ENCODE data around the gene MAP3K7CL. TPM values are rescaled to one million over a fixed set of nuclear protein-coding genes. Genes with fewer than 3 reads are reported as not detected.
A peak's percentile ranks its signal among the peaks of the same experiment; 100 is the strongest.

MAP3K7CL gene
- total RNA-seq = 1 to 10 TPM; 2.0 to 3.5 (median 2.8) TPM
- long read RNA-seq, partial matches to known transcripts = 0 of 1 reads
- long read RNA-seq, other reads (novel, unspliced or antisense) = 0 of 1 reads

GRCh38 chr21:29130270-29130969 is at the start of gene MAP3K7CL:
TSS of gene MAP3K7CL (plus strand) at chr21:29130644. CDS start at chr21:29133345, 2,701 bp downstream.
- DNase-seq = no peak
- TF ChIP-seq POLR2A (IDR thresholded peaks at IDR 0.05) (no peak), CTCF (IDR thresholded peaks at IDR 0.05) (no peak)
- H3K27me3 ChIP-seq = no peaks in the 10 kb centered on the region
- H3K36me3 ChIP-seq = no peaks in the 10 kb centered on the region
- intact Hi-C loops (cut with DNase I) = no loop called here
- H3K9me3 ChIP-seq = no peaks in the 10 kb centered on the region
- 66% methylated on average over 9 of the region's 12 CpGs for WGBS (ENCODE audit: insufficient coverage, low coverage, low lambda C conversion rate, missing lambda C conversion rate)
- H3K27ac ChIP-seq = no peak within 1 kb of the TSS
- peak in 2 of 4 donors; percentile 17 to 34 for ATAC-seq
- no peak within 1 kb of the TSS for H3K4me3 ChIP-seq
- H3K4me1 ChIP-seq = no peaks in the 10 kb centered on the region

GRCh38 chr21:29082046-29082815 is 48.2 kb upstream of the MAP3K7CL start:
- no peak for TF ChIP-seq POLR2A (IDR thresholded peaks at IDR 0.05)
- TF ChIP-seq CTCF (IDR thresholded peaks at IDR 0.05) = no peak
- intact Hi-C loops (cut with DNase I) = no loop called here
- WGBS (ENCODE audit: insufficient coverage, low coverage, low lambda C conversion rate, missing lambda C conversion rate) = 74% methylated on average over 2 of the region's 3 CpGs

GRCh38 chr21:29083306-29083705 is 47.1 kb upstream of the MAP3K7CL start:
- 90% methylated on average over 3 of the region's 3 CpGs for WGBS (ENCODE audit: insufficient coverage, low coverage, low lambda C conversion rate, missing lambda C conversion rate)
- no peak for TF ChIP-seq CTCF (IDR thresholded peaks at IDR 0.05)
- no peak for TF ChIP-seq POLR2A (IDR thresholded peaks at IDR 0.05)
- no peak overlapping the region for H3K27ac ChIP-seq
- H3K36me3 ChIP-seq = no peaks in the 10 kb centered on the region
- no peak for ATAC-seq
- H3K4me1 ChIP-seq = peaks cover 0 to 7% (median 0%) of the 10 kb centered on the region in 4 donors
- intact Hi-C loops (cut with DNase I) = no loop called here
- DNase-seq = no peak
- H3K9me3 ChIP-seq = no peaks in the 10 kb centered on the region
- H3K4me3 ChIP-seq = no peak overlapping the region
- H3K27me3 ChIP-seq = no peaks in the 10 kb centered on the region

More at GRCh38 chr21:29082046-29082815, 48.2 kb upstream of the MAP3K7CL start:
- H3K9me3 ChIP-seq = no peaks in the 10 kb centered on the region
- DNase-seq (no peak), ATAC-seq (no peak)
- H3K4me1 ChIP-seq = peaks cover 0 to 13% (median 0%) of the 10 kb centered on the region in 4 donors
- H3K27ac ChIP-seq = no peak overlapping the region
- H3K27me3 ChIP-seq = no peaks in the 10 kb centered on the region
- no peaks in the 10 kb centered on the region for H3K36me3 ChIP-seq
- no peak overlapping the region for H3K4me3 ChIP-seq

- ATAC-seq = no peak
- TF ChIP-seq CTCF (IDR thresholded peaks at IDR 0.05) (no peak), POLR2A (IDR thresholded peaks at IDR 0.05) (no peak)
- intact Hi-C loops (cut with DNase I) = no loop called here
- no peak overlapping the region for H3K27ac ChIP-seq
- no peak for DNase-seq
- no peaks in the 10 kb centered on the region for H3K4me1 ChIP-seq
- H3K27me3 ChIP-seq = no peaks in the 10 kb centered on the region
- 60% methylated on average over 2 of the region's 2 CpGs for WGBS (ENCODE audit: insufficient coverage, low coverage, low lambda C conversion rate, missing lambda C conversion rate)
- no peak overlapping the region for H3K4me3 ChIP-seq
- H3K9me3 ChIP-seq = no peaks in the 10 kb centered on the region
- H3K36me3 ChIP-seq = no peaks in the 10 kb centered on the region
These were observed 46.1 kb upstream of the MAP3K7CL start for GRCh38 chr21:29084372-29084771.
